ENCODE measurements around the gene AP1S2.

The AP1S2 gene

GRCh38 chrX:15854712-15855567 lies at the start of gene AP1S2:
AP1S2 (minus strand) TSS chrX:15854813; CDS start chrX:15852524, 2,289 bp downstream.
- H3K4me3 ChIP-seq (ENCODE audit: low read depth, low read length), result peak within 1 kb of the TSS; percentile 87
- TF ChIP-seq, protein P1, sequence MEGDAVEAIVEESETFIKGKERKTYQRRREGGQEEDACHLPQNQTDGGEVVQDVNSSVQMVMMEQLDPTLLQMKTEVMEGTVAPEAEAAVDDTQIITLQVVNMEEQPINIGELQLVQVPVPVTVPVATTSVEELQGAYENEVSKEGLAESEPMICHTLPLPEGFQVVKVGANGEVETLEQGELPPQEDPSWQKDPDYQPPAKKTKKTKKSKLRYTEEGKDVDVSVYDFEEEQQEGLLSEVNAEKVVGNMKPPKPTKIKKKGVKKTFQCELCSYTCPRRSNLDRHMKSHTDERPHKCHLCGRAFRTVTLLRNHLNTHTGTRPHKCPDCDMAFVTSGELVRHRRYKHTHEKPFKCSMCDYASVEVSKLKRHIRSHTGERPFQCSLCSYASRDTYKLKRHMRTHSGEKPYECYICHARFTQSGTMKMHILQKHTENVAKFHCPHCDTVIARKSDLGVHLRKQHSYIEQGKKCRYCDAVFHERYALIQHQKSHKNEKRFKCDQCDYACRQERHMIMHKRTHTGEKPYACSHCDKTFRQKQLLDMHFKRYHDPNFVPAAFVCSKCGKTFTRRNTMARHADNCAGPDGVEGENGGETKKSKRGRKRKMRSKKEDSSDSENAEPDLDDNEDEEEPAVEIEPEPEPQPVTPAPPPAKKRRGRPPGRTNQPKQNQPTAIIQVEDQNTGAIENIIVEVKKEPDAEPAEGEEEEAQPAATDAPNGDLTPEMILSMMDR (IDR thresholded peaks at IDR 0.05; ENCODE audit: low read depth, low read length), result no peak

GRCh38 chrX:15903186-15903681 lies 48.6 kb upstream of the AP1S2 start:
- H3K4me3 ChIP-seq (ENCODE audit: low read depth, low read length), result no peak overlapping the region
- TF ChIP-seq, protein P1 (IDR thresholded peaks at IDR 0.05; ENCODE audit: low read depth, low read length), result no peak

- no peak overlapping the region for H3K4me3 ChIP-seq (ENCODE audit: low read depth, low read length)
- TF ChIP-seq, protein P1 (IDR thresholded peaks at IDR 0.05; ENCODE audit: low read depth, low read length), result no peak
Observed at GRCh38 chrX:15895334-15895733, 40.7 kb upstream of the AP1S2 start.

DNA sequence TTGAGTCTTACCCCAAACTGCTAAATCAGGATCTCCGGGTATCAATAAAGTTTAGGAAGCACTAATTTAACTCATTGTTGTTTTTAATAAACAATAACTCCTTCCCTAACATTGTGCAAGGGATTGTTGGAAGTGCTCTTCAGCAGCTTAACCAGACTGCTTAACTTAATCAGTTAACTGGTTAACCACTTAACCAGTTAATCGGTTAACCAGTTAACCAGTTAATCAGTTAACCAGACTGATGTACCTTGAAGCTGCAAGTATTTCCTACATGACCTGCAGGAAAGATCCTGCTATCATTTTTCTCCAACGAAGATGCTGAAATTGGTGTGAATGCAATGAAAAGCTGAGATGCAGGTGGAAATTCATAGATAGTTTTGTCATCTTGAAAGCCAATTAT lies 40.1 kb upstream of the AP1S2 start:
- H3K4me3 ChIP-seq (ENCODE audit: low read depth, low read length), result no peak overlapping the region
- TF ChIP-seq, protein P1 (IDR thresholded peaks at IDR 0.05; ENCODE audit: low read depth, low read length), result no peak

GRCh38 chrX:15890463-15890862 lies 35.9 kb upstream of the AP1S2 start:
- no peak overlapping the region for H3K4me3 ChIP-seq (ENCODE audit: low read depth, low read length)
- TF ChIP-seq, protein P1 (IDR thresholded peaks at IDR 0.05; ENCODE audit: low read depth, low read length), result no peak

DNA sequence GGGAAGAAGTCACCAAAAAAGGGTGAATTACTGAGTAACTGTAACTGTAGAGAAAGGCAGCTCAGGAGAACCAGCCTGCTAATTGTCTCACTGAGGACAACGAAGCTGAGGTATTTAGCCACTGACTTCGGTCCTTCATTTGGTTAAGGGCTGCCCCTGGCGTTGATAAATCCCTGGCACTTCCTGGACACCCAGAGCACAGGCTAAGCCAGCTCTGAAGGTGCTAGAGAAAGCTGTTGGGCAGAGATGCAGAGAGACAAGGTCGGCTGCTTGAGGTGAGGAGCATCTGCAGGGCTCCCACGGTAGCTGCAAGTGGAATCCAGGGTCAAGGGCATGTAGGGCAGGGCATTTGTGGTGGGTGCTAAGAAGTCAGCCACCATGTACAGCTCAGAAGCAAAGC lies 33.4 kb upstream of the AP1S2 start:
- H3K4me3 ChIP-seq (ENCODE audit: low read depth, low read length), result no peak overlapping the region
- TF ChIP-seq, protein P1 (IDR thresholded peaks at IDR 0.05; ENCODE audit: low read depth, low read length), result no peak

- TF ChIP-seq, protein P1 (IDR thresholded peaks at IDR 0.05; ENCODE audit: low read depth, low read length), result no peak
- no peak overlapping the region for H3K4me3 ChIP-seq (ENCODE audit: low read depth, low read length)
Observed at GRCh38 chrX:15883540-15883863, 28.9 kb upstream of the AP1S2 start.
